Cardiac fibroblast (primary cell): ENCODE measurements around the gene JUNB.
"Not testable (repeated sequence)": the region's sequence is repeated elsewhere in the genome, so short reads cannot be mapped to it uniquely, and the experiment has no call there.

ENCODE experiments used
- DNase-seq, 2 donors: peaks; one replicate each; pipeline versions ENCODE4 v3.0.0 to v3.0.0-alpha.2; 2010; ENCODE audit warnings: low read depth in 2 of 2
- H3K4me3 ChIP-seq, 2 donors: replicated peaks in 1 of 2; 1 replicate in 1 of 2; 2 replicates in 1 of 2; pipeline ENCODE4 v1.5.1; 2011; ENCODE audit warnings: low read depth in 2 of 2, low read length in 2 of 2, mild to moderate bottlenecking in 2 of 2, moderate library complexity in 1 of 2
- CTCF ChIP-seq: IDR thresholded peaks from one replicate; pipeline ENCODE4 v1.5.1; 2011; ENCODE audit warnings: low read depth, mild to moderate bottlenecking, low read length, inconsistent platforms

Gene JUNB

GRCh38 chr19:12793290-12794195 lies 2.3 kb downstream of the JUNB start:
- peak overlapping the region; percentile 91 to 98 for H3K4me3 ChIP-seq
- DNase-seq = peak; percentile 95 to 97
- TF ChIP-seq CTCF = no peak

GRCh38 chr19:12794196-12794941 lies 3.1 kb downstream of the JUNB start:
- peak; percentile 65 to 80 for DNase-seq
- H3K4me3 ChIP-seq = peak overlapping the region; percentile 32 to 98
- no peak for TF ChIP-seq CTCF

- TF ChIP-seq CTCF = no peak
- DNase-seq = peak; percentile 26 to 59
- no peak overlapping the region for H3K4me3 ChIP-seq
Measured at GRCh38 chr19:12794971-12795381, 3.7 kb downstream of the JUNB start.

GRCh38 chr19:12796146-12797071 lies 5.1 kb downstream of the JUNB start:
- H3K4me3 ChIP-seq = no peak overlapping the region
- peak; percentile 88 for DNase-seq
- TF ChIP-seq CTCF = peak; percentile 91

GRCh38 chr19:12797141-12797587 lies 5.9 kb downstream of the JUNB start:
- no peak overlapping the region for H3K4me3 ChIP-seq
- no peak for DNase-seq
- TF ChIP-seq CTCF = no peak

GRCh38 chr19:12797607-12798006 lies 6.3 kb downstream of the JUNB start:
- H3K4me3 ChIP-seq, DNase-seq: not testable (repeated sequence)
